ENCODE data around the gene GMDS.

GMDS gene

GRCh38 chr6:1940381-1940780, 305.0 kb downstream of the GMDS start:
- DNase-seq, result no peak
- no peak for ATAC-seq

- no peak for ATAC-seq
Measured at GRCh38 chr6:1933292-1933691, 312.1 kb downstream of the GMDS start.

GRCh38 chr6:1931817-1932216, 313.6 kb downstream of the GMDS start:
- DNase-seq, result no peak
- ATAC-seq, result no peak

More at GRCh38 chr6:1933292-1933691, 312.1 kb downstream of the GMDS start:
- no peak for DNase-seq

GRCh38 chr6:1930356-1930755, 315.0 kb downstream of the GMDS start:
- no peak for DNase-seq
- no peak for ATAC-seq

- ATAC-seq (no peak), DNase-seq (no peak)
Measured at GRCh38 chr6:1929931-1930330, 315.5 kb downstream of the GMDS start.

- no peak for DNase-seq
- ATAC-seq, result no peak
Measured at GRCh38 chr6:1925743-1926430, 319.5 kb downstream of the GMDS start.

GRCh38 chr6:1923449-1923848, 322.0 kb downstream of the GMDS start:
- DNase-seq, result no peak
- ATAC-seq, result no peak

GRCh38 chr6:1917626-1918371, 327.6 kb downstream of the GMDS start:
- ATAC-seq, result peak; percentile 89
- DNase-seq, result peak; percentile 37

- ATAC-seq (no peak), DNase-seq (no peak)
Measured at GRCh38 chr6:1916334-1917070, 328.9 kb downstream of the GMDS start.

GRCh38 chr6:1915226-1915625, 330.2 kb downstream of the GMDS start:
- DNase-seq (no peak), ATAC-seq (no peak)

- DNase-seq, result no peak
- no peak for ATAC-seq
Measured at GRCh38 chr6:1913577-1913976, 331.8 kb downstream of the GMDS start.

GRCh38 chr6:1912731-1913130, 332.7 kb downstream of the GMDS start:
- DNase-seq, result no peak
- ATAC-seq, result no peak

GRCh38 chr6:1911474-1911873, 333.9 kb downstream of the GMDS start:
- DNase-seq (no peak), ATAC-seq (no peak)

- no peak for ATAC-seq
- DNase-seq, result no peak
Measured at GRCh38 chr6:1910621-1911407, 334.6 kb downstream of the GMDS start.

GRCh38 chr6:1908784-1909183, 336.6 kb downstream of the GMDS start:
- DNase-seq (no peak), ATAC-seq (no peak)

GRCh38 chr6:1906609-1907008, 338.8 kb downstream of the GMDS start:
- no peak for DNase-seq
- ATAC-seq, result no peak

GRCh38 chr6:1906014-1906413, 339.4 kb downstream of the GMDS start:
- ATAC-seq (no peak), DNase-seq (no peak)

GRCh38 chr6:1904898-1905297, 340.5 kb downstream of the GMDS start:
- DNase-seq, result no peak
- ATAC-seq, result no peak

- ATAC-seq, result no peak
Measured at GRCh38 chr6:1904466-1904799, 341.0 kb downstream of the GMDS start.

GRCh38 chr6:1903780-1904465, 341.5 kb downstream of the GMDS start:
- no peak for ATAC-seq

More at GRCh38 chr6:1904466-1904799, 341.0 kb downstream of the GMDS start:
- DNase-seq, result no peak

GRCh38 chr6:1901556-1901955, 343.8 kb downstream of the GMDS start:
- no peak for DNase-seq
- ATAC-seq, result peak; percentile 85

More at GRCh38 chr6:1903780-1904465, 341.5 kb downstream of the GMDS start:
- no peak for DNase-seq

- ATAC-seq, result no peak
- no peak for DNase-seq
Measured at GRCh38 chr6:1896897-1897296, 348.5 kb downstream of the GMDS start.
